K562 (cell line): ENCODE data around the gene CCDC15. TPM values are rescaled to one million over a fixed set of nuclear protein-coding genes. Genes with fewer than 3 reads are reported as not detected.

ENCODE experiments used
- ATAC-seq: fragments of 200-7000 bp; cut with Tn5 transposase; 3 replicates; pipeline ENCODE4 v1.9.1; 2020; ENCODE audit warnings: moderate library complexity
- BruUV-seq: library from RNA; stranded (reverse); fragments of 400-500 nt; replicated peaks from 2 replicates; lab custom pipeline; 2021; lab: Mats Ljungman, UMichigan
- CTCF ChIA-PET: fragments of 300-600 bp; formaldehyde crosslinking; extraction: SDS; loops from one replicate; lab custom pipeline; 2021; ENCODE audit warnings: low intra/inter-chr PET ratio; lab: Yijun Ruan, JAX
- POLR2A ChIA-PET: fragments of 300-600, 350-650 bp; sonication (Branson Sonifier 250); formaldehyde crosslinking; extraction: SDS; loops from one replicate; lab custom pipeline; 2021; ENCODE audit warnings: antibody characterized with exemption, inconsistent platforms; lab: Yijun Ruan, JAX
- DNase-seq, 4 experiments: peaks; one replicate each; pipeline versions ENCODE4 v3.0.0 to v3.0.0-alpha.2; 2011 to 2018; ENCODE audit warnings: low spot score in 3 of 4, mixed read lengths in 3 of 4; ENCODE audit errors: extremely low read depth in 1 of 4
- FAIRE-seq: peaks from 2 replicates; lab custom pipeline; 2011; peaks lifted over from hg19 to GRCh38; lab: Jason Lieb, UNC
- H2AFZ ChIP-seq: 2 replicates; pipeline ENCODE4 v1.6.0; 2011; ENCODE audit warnings: low read depth, low read length, control low read depth, inconsistent platforms
- H3K27ac ChIP-seq: fragments of 200-600 bp; 3 replicates; pipeline ENCODE4 v1.8.0; 2011; ENCODE audit warnings: low read depth, mild to moderate bottlenecking, control low read depth, inconsistent platforms, low read length, moderate library complexity, mixed read lengths; ENCODE audit errors: extremely low read depth
- H3K27me3 ChIP-seq, 2 experiments: fragments of 300-600 bp in 1 of 2; 2 replicates in 1 of 2; 3 replicates in 1 of 2; pipeline versions ENCODE4 v1.6.0 to v1.8.0; 2011; ENCODE audit warnings: inconsistent platforms in 2 of 2, low read length in 2 of 2, mild to moderate bottlenecking in 1 of 2, mixed read lengths in 1 of 2, moderate library complexity in 1 of 2; ENCODE audit not compliant: control insufficient read depth in 2 of 2, insufficient read depth in 2 of 2
- H3K36me3 ChIP-seq: fragments of 300-600 bp; 3 replicates; pipeline ENCODE4 v1.8.0; 2011; ENCODE audit warnings: mild to moderate bottlenecking, low read length, inconsistent platforms; ENCODE audit not compliant: control insufficient read depth, insufficient read depth
- H3K4me1 ChIP-seq, 2 experiments: fragments of 200-600 bp in 1 of 2; replicated peaks in 1 of 2; 2 replicates in 1 of 2; 3 replicates in 1 of 2; pipeline versions ENCODE4 v1.5.1 to v1.8.0; 2011; ENCODE audit warnings: inconsistent platforms in 2 of 2, low read length in 2 of 2, mild to moderate bottlenecking in 1 of 2, mixed read lengths in 1 of 2, moderate library complexity in 1 of 2; ENCODE audit not compliant: control insufficient read depth in 2 of 2, insufficient read depth in 2 of 2
- H3K4me2 ChIP-seq: 2 replicates; pipeline ENCODE4 v1.6.1; 2011; ENCODE audit warnings: low read length, control low read depth, inconsistent platforms, mixed read lengths; ENCODE audit not compliant: insufficient read depth
- H3K4me3 ChIP-seq: fragments of 200-600 bp; sonication (generic), shearing (Covaris generic); 2 replicates; pipeline ENCODE4 v1.5.1; 2016; ENCODE audit warnings: control low read depth, inconsistent platforms
- H3K79me2 ChIP-seq: fragments of 200-600 bp; 3 replicates; pipeline ENCODE4 v1.8.0; 2011; ENCODE audit warnings: low read length, inconsistent platforms; ENCODE audit not compliant: control insufficient read depth, insufficient read depth
- H3K9ac ChIP-seq, 2 experiments: 2 replicates each; pipeline versions ENCODE4 v1.6.0 to v1.6.1; 2011; ENCODE audit warnings: low read depth in 2 of 2, low read length in 2 of 2, control low read depth in 1 of 2, inconsistent platforms in 1 of 2, mild to moderate bottlenecking in 1 of 2, mixed read lengths in 1 of 2; ENCODE audit not compliant: insufficient read depth in 1 of 2
- H3K9me1 ChIP-seq: one replicate; pipeline ENCODE4 v1.6.0; 2011; ENCODE audit warnings: inconsistent platforms, mild to moderate bottlenecking, low read length, moderate library complexity; ENCODE audit not compliant: control insufficient read depth, insufficient read depth
- H3K9me3 ChIP-seq: replicated peaks from 2 replicates; pipeline ENCODE4 v1.5.1; 2011; ENCODE audit warnings: low read depth, low read length, inconsistent platforms; ENCODE audit not compliant: control insufficient read depth, insufficient read depth
- H4K20me1 ChIP-seq: replicated peaks from 2 replicates; pipeline ENCODE4 v1.6.1; 2011; ENCODE audit warnings: low read length, inconsistent platforms, mixed read lengths; ENCODE audit not compliant: control insufficient read depth, insufficient read depth
- BDP1 ChIP-seq: IDR thresholded peaks from 3 replicates; pipeline ENCODE4 v1.6.1; 2011; ENCODE audit not compliant: insufficient read length, insufficient read depth
- CHD1 ChIP-seq: fragments of 200-600 bp; sonication (generic); IDR thresholded peaks from one replicate; pipeline ENCODE4 v1.6.1; 2012; ENCODE audit warnings: mild to moderate bottlenecking, moderate library complexity, low read length, inconsistent platforms
- CSDE1 ChIP-seq, 2 experiments: fragments of 450-650 bp; IDR thresholded peaks; 2 replicates each; pipeline ENCODE4 v1.6.1; 2016; ENCODE audit warnings: mild to moderate bottlenecking in 1 of 2
- HDAC6 ChIP-seq: IDR thresholded peaks from 2 replicates; pipeline ENCODE4 v1.6.1; 2012; ENCODE audit warnings: low read depth, mild to moderate bottlenecking, control low read depth, inconsistent platforms, low read length, moderate library complexity
- RBM14 ChIP-seq: fragments of 200-400 bp; formaldehyde crosslinking; IDR thresholded peaks from 2 replicates; pipeline ENCODE4 v1.6.1; 2018; ENCODE audit warnings: low read depth, mild to moderate bottlenecking, low read length, moderate library complexity, borderline replicate concordance; ENCODE audit not compliant: insufficient read depth
- TCF7L2 ChIP-seq: fragments of 150-350 bp; IDR thresholded peaks from 2 replicates; pipeline ENCODE4 v1.6.1; 2016; ENCODE audit warnings: low read depth, mild to moderate bottlenecking, low read length, moderate library complexity
- WGBS: fragments of 100-300 bp; shearing (Covaris generic); methylation state at CpG from one replicate; pipeline ENCODE4 v1.1.6; 2016; ENCODE audit warnings: low coverage, mixed read lengths; ENCODE audit not compliant: insufficient coverage; ENCODE audit errors: missing lambda C conversion rate; 5-methylcytosine and 5-hydroxymethylcytosine counted together
- in situ Hi-C: fragments of 300-500 bp; cut with MboI; formaldehyde crosslinking; loops from 4 replicates; pipeline ENCODE4 v1.15.0; 2018; ENCODE audit warnings: inconsistent platforms, mixed read lengths
- intact Hi-C: fragments of 100-400 bp; cut with micrococcal nuclease; formaldehyde crosslinking; loops from 2 replicates; pipeline ENCODE4 v1.14.2; 2022
- polyA plus RNA-seq, 8 experiments: library from polyadenylated mRNA; depleted of rRNA in 4 of 8; stranded (reverse) in 5 of 8; unstranded in 3 of 8; fragments of >200 nt; fragmentation: Nextera tagmentation in 2 of 8; fragmentation: Illumina TruSeq in 1 of 8; extraction: Ambion mirVana in 2 of 8; extraction: Trizol in 1 of 8; gene quantifications; 2 replicates each; pipeline versions ENCODE4 v1.2.1 to v1.2.3, GENCODE V29; 2011 to 2014; ENCODE audit warnings: inconsistent platforms in 1 of 8, missing spikeins in 1 of 8
- total RNA-seq, 7 experiments: library from RNA; depleted of rRNA in 6 of 7; stranded (reverse); fragments of >200 nt in 6 of 7; fragmentation: Illumina TruSeq in 2 of 7; extraction: Trizol in 2 of 7; gene quantifications; 2 replicates each; pipeline versions ENCODE4 v1.2.1 to v1.2.3, GENCODE V29; 2011 to 2021; ENCODE audit warnings: low replicate concordance in 1 of 7
- TF ChIP-seq, protein P1 (sequence below): IDR thresholded peaks from 2 replicates; pipeline ENCODE4 v1.6.1; 2016; ENCODE audit warnings: missing genetic modification characterization, missing compliant biosample characterization
- TF ChIP-seq, protein P2 (sequence below), 2 experiments: IDR thresholded peaks; 2 replicates each; pipeline ENCODE4 v1.6.1; 2012; ENCODE audit warnings: improper control_type of control experiment in 2 of 2, low read depth in 2 of 2, low read length in 2 of 2, borderline replicate concordance in 1 of 2
- TF ChIP-seq, protein P3 (sequence below), 2 experiments: fragments of 450-650 bp; formaldehyde crosslinking in 1 of 2; IDR thresholded peaks; 2 replicates each; pipeline versions ENCODE4 v1.4.0 to v1.6.1; 2014 to 2020; ENCODE audit warnings: mild to moderate bottlenecking in 2 of 2, borderline replicate concordance in 1 of 2, low read depth in 1 of 2

The CCDC15 gene
- total and polyA plus RNA-seq, 9 of the 15 experiments (the other 6 are each of a cell fraction or from before 2014, with no cell fraction given) = 1.9 to 9.2 (median 3.9) TPM

DNA sequence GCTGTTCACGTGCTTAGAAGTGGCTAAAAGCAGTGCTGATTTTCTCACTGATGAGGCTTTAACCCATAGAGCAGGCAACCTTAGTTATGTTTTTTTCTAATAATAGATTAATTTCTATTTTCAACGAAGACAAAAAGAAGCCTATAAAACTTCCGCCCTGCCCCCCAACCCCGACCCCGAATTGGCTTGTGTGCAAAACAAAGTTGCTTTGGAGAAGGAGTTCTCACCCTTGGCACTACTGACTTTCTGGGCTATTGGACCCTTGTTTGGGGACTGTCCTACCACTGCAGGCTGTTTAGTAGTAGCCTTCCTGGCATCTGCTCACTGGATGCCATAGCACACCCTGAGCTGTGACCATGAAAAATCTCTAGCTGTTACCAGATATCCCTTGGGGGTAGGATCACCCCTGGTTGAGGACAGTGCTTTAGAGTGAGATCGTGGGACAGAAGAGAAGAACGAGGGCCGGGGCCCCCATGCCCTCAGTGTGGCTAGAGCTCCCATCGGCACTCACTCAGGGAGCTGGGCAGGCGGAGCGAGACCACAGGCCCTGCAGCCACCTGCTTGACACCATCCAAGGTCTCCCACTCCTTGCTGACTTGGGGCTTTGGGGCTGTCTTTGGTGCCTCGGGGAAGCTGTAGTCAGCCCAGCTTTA is 126.0 kb downstream of the CCDC15 start:
- Histone ChIP-seq H4K20me1 (no peaks in the 10 kb centered on the region), H3K4me2 (no peak overlapping the region), H2AFZ (no peak overlapping the region), H3K27ac (no peak overlapping the region), H3K36me3 (no peaks in the 10 kb centered on the region), H3K27me3 (no peaks in the 10 kb centered on the region), H3K4me3 (no peak overlapping the region), H3K4me1 (peaks cover 18 to 22% of the 10 kb centered on the region in 2 experiments), H3K9me1 (peaks cover 5% of the 10 kb centered on the region), H3K9ac (no peak overlapping the region), H3K9me3 (no peaks in the 10 kb centered on the region), H3K79me2 (no peaks in the 10 kb centered on the region)
- intact Hi-C loops = no loop called here
- FAIRE-seq (no peak), ATAC-seq (no peak), DNase-seq (no peak)
- 69% methylated on average over 9 of the region's 12 CpGs for WGBS
- CTCF ChIA-PET = no interaction called here
- POLR2A ChIA-PET = interaction anchor here (0.6 kb wide), 2 partner anchors 101 to 192 kb away, joined by 3 read pairs; no protein-coding TSS in a partner anchor
- no TSS peak for BruUV-seq
- in situ Hi-C loops = no loop called here
- TF ChIP-seq, protein P1, sequence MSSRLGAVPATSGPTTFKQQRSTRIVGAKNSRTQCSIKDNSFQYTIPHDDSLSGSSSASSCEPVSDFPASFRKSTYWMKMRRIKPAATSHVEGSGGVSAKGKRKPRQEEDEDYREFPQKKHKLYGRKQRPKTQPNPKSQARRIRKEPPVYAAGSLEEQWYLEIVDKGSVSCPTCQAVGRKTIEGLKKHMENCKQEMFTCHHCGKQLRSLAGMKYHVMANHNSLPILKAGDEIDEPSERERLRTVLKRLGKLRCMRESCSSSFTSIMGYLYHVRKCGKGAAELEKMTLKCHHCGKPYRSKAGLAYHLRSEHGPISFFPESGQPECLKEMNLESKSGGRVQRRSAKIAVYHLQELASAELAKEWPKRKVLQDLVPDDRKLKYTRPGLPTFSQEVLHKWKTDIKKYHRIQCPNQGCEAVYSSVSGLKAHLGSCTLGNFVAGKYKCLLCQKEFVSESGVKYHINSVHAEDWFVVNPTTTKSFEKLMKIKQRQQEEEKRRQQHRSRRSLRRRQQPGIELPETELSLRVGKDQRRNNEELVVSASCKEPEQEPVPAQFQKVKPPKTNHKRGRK (tag) = no peak
- no peak for TF ChIP-seq HDAC6
- TF ChIP-seq, protein P2, sequence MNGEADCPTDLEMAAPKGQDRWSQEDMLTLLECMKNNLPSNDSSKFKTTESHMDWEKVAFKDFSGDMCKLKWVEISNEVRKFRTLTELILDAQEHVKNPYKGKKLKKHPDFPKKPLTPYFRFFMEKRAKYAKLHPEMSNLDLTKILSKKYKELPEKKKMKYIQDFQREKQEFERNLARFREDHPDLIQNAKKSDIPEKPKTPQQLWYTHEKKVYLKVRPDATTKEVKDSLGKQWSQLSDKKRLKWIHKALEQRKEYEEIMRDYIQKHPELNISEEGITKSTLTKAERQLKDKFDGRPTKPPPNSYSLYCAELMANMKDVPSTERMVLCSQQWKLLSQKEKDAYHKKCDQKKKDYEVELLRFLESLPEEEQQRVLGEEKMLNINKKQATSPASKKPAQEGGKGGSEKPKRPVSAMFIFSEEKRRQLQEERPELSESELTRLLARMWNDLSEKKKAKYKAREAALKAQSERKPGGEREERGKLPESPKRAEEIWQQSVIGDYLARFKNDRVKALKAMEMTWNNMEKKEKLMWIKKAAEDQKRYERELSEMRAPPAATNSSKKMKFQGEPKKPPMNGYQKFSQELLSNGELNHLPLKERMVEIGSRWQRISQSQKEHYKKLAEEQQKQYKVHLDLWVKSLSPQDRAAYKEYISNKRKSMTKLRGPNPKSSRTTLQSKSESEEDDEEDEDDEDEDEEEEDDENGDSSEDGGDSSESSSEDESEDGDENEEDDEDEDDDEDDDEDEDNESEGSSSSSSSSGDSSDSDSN (IDR thresholded peaks at IDR 0.05; ENCODE audit: borderline replicate concordance in 1 of 2, low read depth in 2 of 2, low read length in 2 of 2) = no peak
- TF ChIP-seq CHD1 = no peak
- no peak for TF ChIP-seq TCF7L2
- TF ChIP-seq RBM14 = no peak
- TF ChIP-seq, protein P3, sequence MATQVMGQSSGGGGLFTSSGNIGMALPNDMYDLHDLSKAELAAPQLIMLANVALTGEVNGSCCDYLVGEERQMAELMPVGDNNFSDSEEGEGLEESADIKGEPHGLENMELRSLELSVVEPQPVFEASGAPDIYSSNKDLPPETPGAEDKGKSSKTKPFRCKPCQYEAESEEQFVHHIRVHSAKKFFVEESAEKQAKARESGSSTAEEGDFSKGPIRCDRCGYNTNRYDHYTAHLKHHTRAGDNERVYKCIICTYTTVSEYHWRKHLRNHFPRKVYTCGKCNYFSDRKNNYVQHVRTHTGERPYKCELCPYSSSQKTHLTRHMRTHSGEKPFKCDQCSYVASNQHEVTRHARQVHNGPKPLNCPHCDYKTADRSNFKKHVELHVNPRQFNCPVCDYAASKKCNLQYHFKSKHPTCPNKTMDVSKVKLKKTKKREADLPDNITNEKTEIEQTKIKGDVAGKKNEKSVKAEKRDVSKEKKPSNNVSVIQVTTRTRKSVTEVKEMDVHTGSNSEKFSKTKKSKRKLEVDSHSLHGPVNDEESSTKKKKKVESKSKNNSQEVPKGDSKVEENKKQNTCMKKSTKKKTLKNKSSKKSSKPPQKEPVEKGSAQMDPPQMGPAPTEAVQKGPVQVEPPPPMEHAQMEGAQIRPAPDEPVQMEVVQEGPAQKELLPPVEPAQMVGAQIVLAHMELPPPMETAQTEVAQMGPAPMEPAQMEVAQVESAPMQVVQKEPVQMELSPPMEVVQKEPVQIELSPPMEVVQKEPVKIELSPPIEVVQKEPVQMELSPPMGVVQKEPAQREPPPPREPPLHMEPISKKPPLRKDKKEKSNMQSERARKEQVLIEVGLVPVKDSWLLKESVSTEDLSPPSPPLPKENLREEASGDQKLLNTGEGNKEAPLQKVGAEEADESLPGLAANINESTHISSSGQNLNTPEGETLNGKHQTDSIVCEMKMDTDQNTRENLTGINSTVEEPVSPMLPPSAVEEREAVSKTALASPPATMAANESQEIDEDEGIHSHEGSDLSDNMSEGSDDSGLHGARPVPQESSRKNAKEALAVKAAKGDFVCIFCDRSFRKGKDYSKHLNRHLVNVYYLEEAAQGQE (IDR thresholded peaks at IDR 0.05; ENCODE audit: borderline replicate concordance) = no peak
- TF ChIP-seq, protein P3 (CRISPR knock-in tag; IDR thresholded peaks at IDR 0.05; ENCODE audit: low read depth) = no peak
- TF ChIP-seq CSDE1 (IDR thresholded peaks at IDR 0.05) = no peak
- no peak for TF ChIP-seq BDP1
